GM12865 (cell line): ENCODE data around the gene ODF4.
"Not testable (repeated sequence)": the region's sequence is repeated elsewhere in the genome, so short reads cannot be mapped to it uniquely, and the experiment has no call there.

Experiments
- DNase-seq: peaks from one replicate; pipeline ENCODE4 v3.0.0; 2010; ENCODE audit warnings: low read depth
- H3K4me3 ChIP-seq: 2 replicates; pipeline ENCODE4 v1.5.1; 2011; ENCODE audit warnings: mild to moderate bottlenecking, low read depth, low read length, control low read depth
- TF ChIP-seq, protein P1 (sequence below): IDR thresholded peaks from 2 replicates; pipeline ENCODE4 v1.5.1; 2011; ENCODE audit warnings: low read length, control low read depth, low read depth, inconsistent platforms; ENCODE audit not compliant: insufficient read depth; ENCODE audit errors: missing control alignments

ODF4 gene

DNA sequence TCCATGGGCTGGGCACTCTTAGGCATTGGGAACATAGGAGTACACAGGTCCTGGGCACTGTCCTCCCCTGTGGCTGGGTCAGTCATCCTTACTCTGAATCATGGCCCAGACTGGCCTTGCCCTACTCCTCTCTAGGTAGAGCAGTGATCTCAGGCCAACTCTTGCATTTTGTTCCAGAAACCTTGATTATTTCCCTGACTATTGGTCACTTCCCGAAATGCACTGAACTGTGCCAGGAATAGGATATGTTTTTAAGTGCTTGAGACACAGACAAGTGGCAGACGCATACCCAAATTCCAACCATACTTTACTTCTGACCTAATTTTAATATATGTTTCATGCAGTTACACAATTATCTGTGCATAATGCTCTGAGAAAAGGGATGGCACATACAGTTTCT lies 26.6 kb downstream of the ODF4 start:
- no peak for DNase-seq

DNA sequence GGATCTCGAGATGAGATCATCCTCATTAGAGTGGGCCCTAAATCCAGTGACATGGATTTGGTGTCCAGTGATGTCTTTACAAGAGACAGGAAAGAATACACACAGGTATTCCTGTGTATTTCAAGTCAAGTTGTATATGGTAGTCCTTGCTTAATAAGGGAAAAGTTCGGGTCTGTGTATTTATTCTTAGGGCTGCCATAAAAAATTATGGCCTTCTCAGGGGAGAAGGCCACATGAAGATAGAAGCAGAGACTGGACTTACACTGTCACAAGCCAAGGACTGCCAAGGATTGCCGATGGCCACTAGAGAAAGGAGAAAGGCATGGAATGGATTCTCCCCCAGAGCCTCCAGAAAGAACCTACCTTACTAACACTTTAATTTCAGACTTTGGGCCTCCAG lies 28.6 kb downstream of the ODF4 start:
- no peak overlapping the region for H3K4me3 ChIP-seq
- DNase-seq, result no peak
- TF ChIP-seq, protein P1, sequence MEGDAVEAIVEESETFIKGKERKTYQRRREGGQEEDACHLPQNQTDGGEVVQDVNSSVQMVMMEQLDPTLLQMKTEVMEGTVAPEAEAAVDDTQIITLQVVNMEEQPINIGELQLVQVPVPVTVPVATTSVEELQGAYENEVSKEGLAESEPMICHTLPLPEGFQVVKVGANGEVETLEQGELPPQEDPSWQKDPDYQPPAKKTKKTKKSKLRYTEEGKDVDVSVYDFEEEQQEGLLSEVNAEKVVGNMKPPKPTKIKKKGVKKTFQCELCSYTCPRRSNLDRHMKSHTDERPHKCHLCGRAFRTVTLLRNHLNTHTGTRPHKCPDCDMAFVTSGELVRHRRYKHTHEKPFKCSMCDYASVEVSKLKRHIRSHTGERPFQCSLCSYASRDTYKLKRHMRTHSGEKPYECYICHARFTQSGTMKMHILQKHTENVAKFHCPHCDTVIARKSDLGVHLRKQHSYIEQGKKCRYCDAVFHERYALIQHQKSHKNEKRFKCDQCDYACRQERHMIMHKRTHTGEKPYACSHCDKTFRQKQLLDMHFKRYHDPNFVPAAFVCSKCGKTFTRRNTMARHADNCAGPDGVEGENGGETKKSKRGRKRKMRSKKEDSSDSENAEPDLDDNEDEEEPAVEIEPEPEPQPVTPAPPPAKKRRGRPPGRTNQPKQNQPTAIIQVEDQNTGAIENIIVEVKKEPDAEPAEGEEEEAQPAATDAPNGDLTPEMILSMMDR, result no peak

More for the DNA sequence above, 26.6 kb downstream of the ODF4 start:
- TF ChIP-seq, protein P1, result no peak
- H3K4me3 ChIP-seq, result no peak overlapping the region

DNA sequence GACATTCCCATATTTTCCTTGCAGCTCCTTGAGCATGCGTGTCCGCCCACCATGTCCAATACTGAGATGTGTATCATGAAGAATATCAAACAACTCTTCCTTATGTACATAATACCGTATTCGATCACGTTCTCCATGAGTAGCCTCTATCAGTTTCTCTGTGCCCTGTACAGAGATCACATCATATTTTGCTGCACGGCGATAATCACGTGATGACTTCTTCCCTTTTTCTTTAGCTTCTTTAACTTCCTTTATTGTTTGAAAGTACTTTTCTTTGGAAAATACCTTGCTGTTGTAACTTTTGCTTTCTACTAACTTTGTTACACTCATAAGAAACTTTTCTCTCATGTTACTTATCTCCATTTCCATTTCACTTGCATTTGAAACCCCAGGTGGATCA lies 30.3 kb downstream of the ODF4 start:
- DNase-seq, result no peak
- TF ChIP-seq, protein P1, result no peak
- H3K4me3 ChIP-seq, result no peak overlapping the region

DNA sequence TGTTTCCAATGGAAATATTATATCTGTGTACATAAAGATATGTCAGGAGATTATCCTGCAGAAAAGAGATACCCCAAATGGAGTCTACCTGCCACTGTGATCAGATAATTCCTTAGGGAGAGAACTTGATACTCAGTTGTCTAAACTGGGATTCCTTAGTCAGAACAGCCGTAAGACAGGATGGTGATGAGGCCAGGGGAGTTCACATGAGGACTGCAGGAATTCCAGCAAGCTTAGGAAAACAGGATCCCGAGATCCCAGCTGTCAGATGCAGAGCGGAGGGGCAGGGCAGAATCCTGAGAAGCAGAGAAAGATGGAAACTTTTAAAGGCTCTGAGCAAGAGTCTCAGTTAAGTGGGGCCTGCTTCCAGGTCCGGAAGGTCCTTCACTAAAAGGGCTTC lies 32.1 kb downstream of the ODF4 start:
- H3K4me3 ChIP-seq, result no peak overlapping the region
- DNase-seq, result no peak
- TF ChIP-seq, protein P1, result no peak

DNA sequence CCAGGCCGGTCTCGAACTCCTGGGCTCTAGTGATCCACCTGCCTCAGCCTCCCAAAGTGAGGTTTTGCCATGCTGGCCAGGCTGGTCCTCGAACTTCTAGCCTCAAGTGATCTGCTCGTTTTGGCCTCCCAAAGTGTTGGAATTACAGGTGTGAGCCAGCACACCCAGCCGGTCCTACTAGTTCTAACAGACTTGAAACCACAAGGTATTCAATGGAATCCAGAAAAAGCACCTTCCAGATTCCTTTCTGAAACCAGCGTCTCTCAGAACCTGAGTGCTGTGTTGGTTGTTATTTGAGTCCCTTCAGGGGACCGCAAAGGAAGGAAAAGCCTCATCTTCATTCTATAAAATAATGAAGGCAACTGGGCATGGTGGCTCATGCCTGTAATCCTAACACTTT lies 32.8 kb downstream of the ODF4 start:
- DNase-seq, result no peak
- TF ChIP-seq, protein P1, result no peak

DNA sequence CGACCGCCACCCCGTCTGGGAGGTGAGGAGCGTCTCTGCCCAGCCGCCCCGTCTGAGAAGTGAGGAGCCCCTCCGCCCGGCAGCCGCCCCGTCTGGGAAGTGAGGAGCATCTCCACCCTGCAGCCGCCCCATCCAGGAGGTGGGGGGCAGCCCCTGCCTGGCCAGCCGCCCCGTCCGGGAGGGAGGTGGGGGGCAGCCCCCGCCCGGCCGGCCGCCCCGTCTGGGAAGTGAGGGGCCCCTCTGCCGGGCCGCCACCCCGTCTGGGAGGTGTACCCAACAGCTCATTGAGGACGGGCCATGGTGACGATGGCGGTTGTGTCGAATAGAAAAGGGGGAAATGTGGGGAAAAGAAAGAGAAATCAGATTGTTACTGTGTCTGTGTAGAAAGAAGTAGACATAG lies 34.2 kb downstream of the ODF4 start:
- not testable (repeated sequence) for H3K4me3 ChIP-seq, DNase-seq

More for the DNA sequence above, 32.8 kb downstream of the ODF4 start:
- no peak overlapping the region for H3K4me3 ChIP-seq

DNA sequence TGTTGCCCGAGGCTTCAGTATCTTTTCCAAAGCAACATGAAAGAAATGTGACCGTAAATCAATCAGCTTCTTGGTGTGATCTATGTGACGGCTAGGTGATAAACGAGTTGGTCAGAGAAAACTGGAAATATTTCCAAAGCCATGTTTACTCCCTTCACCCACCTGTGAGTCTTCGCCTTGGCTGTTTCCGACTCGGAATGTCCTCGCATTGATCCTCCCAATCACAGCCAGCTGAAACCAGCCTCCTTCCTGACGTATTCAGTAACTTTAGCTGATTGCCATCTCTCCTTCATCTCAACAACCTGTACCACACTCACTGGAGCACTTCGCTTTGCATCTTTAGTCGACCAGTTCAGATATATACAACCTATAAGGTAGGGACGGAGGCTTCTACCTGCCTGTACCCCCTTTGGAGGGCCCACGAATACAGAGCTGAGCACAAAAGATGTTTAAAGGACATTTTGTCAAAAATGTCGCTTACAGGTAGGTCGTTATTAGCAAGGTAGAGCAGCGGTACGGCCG lies 36.2 kb downstream of the ODF4 start:
- no peak for DNase-seq
- TF ChIP-seq, protein P1, result no peak
- H3K4me3 ChIP-seq, result peak overlapping the region; percentile 72
